Left forelimb (tissue), 1 donor: ENCODE measurements around the gene PRKN.

Experiments
- DNase-seq: peaks from one replicate; pipeline ENCODE4 v3.0.0-alpha.2; 2018; ENCODE audit warnings: low spot score

PRKN gene

GRCh38 chr6:162118706-162119105 is 608.9 kb downstream of the PRKN start:
- DNase-seq = no peak

DNA sequence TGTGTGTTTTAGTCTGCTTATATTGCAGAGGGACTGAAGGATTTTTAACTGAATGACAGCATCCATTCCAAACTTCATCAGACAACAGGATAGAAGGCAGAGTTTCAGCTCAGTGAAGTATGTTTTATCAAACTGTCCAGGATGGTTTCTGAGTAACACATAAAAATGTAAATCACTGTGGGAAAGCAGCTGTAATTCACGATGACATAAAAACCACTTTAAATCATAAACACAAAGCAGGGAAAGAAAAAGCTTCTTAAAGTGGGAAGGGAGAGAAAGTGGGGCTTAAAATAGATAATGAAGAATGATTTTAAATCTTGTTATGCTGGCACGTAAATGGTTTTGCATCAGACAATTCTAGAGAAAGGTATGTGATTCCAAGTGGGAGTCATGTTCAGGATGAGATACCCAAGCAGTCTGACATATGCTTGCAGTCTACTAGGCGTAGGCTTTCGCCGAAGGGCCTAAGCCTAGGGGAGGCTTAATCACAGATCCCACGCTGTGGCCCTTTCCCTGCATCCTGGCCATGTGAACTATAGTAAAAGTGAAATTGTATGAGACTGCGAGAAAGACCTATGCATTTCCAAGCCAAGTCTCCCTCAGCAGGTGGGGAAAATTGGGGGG is 610.6 kb downstream of the PRKN start:
- DNase-seq = no peak

- DNase-seq = no peak
Observed at GRCh38 chr6:162109480-162110050, 618.0 kb downstream of the PRKN start.

DNA sequence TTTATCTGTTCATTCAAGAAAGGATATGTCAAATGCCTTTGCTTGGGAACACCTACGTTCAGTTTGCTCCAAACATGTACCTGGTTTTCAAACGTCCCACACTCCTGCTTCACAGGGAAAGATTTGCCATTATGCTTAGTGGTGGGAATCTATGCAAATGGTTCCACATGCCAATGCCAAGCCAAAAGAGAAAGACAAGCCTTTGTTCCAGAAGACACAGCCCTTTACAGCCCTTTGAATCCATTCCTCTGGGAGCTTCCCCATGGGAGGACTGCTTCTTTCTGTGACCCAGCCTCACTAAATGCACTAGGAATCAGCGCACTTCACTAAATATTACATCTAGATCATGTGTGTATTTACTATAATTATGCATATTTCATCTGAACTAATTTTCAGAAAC is 619.5 kb downstream of the PRKN start:
- no peak for DNase-seq

GRCh38 chr6:162100096-162100495 is 627.5 kb downstream of the PRKN start:
- no peak for DNase-seq

- DNase-seq = no peak
Observed at GRCh38 chr6:162099685-162100084, 627.9 kb downstream of the PRKN start.

DNA sequence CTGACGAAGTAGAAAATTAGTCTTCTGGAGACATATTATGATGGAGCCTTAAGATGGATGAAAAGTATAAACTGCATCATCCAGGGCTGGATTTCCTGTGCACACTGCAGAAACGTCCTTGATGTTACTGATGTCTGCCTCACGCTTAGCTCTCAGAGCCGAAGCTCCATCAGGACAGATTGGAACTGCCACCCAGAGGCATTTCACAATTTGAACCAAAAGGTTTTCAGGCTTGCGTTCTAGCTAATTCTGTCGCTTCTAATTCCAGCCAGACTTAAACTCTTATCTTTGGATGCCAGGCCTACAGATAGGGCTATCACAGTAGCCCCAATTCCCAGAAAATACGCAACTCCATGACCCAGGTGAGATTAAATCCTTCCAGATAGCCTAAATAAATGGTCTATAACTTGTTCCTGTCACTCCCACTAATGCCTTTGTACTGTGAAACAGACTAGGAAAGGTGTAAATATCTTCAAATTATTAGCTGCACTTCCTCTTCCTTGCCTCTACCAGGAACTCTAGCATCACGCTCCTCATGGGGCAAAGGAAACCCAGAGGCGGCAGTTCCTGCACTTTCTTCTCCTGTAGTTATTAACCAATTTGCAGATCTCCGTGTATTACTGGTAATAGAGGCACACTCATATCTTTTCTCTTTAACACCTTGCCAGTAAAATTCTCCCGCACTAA is 634.6 kb downstream of the PRKN start:
- DNase-seq = no peak

- no peak for DNase-seq
Observed at GRCh38 chr6:162090734-162091133, 636.8 kb downstream of the PRKN start.

DNA sequence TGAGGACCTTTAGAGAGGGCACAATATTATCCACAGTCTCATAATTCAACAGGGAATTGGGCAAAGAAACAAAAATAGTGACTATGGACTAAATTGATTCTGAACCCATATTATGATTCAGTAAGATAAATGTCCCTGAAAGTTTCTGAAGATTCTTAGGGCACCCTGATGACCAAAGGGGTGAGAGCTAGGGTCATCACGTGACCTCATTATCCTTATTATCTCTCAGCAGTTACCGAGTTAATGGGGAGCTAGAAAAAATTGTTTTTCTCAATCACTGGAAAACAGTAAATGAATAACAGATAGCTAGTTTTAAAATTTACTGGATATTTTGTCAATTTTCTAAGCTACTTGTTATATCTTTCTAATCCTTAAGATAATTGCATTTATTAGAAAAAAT is 639.5 kb downstream of the PRKN start:
- DNase-seq = no peak

- DNase-seq = no peak
Observed at GRCh38 chr6:162085561-162085960, 642.0 kb downstream of the PRKN start.

DNA sequence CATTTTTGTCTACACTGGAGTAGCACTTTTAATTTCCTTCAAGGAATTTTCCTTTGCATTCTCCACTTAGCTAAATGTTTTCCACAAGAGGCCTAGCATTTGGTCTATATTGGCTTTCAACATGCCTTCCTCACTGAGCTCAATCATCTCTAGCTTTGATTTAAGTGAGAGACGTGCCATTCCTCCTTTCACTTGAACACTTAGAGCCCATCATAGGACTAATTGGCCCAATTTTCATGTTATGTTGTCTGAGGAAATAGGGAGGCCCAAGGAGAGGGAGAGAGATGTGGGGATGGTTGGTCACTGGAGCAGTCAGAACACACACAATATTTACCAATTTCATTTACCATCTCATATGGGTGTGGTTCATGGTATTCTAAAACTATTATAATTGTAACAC is 645.0 kb downstream of the PRKN start:
- no peak for DNase-seq

DNA sequence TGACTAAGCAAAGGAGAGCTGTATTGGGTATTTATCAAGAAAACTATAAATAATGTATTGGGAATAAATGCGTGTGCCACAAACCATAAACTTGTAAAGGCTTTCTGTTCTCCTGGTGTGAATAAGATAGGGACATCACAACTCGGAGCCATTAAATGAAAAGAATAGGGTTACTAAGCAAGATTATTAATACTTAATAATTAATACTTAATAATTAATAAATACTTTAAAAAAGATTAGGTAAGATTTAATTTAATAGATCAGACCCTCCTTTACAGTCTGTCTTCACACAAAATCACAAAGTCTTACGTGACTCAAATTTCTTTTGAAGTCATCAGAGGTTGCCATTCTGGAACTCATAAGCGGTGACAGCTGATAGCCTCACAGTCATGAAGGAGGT is 648.9 kb downstream of the PRKN start:
- DNase-seq = no peak

- DNase-seq = no peak
Observed at GRCh38 chr6:162078126-162078525, 649.4 kb downstream of the PRKN start.

GRCh38 chr6:162076816-162077215 is 650.8 kb downstream of the PRKN start:
- DNase-seq = no peak

- no peak for DNase-seq
Observed at GRCh38 chr6:162074641-162075275, 652.8 kb downstream of the PRKN start.

- no peak for DNase-seq
Observed at GRCh38 chr6:162070639-162071038, 656.9 kb downstream of the PRKN start.

- no peak for DNase-seq
Observed at GRCh38 chr6:162069995-162070394, 657.6 kb downstream of the PRKN start.

- no peak for DNase-seq
Observed at GRCh38 chr6:162068340-162068739, 659.2 kb downstream of the PRKN start.

DNA sequence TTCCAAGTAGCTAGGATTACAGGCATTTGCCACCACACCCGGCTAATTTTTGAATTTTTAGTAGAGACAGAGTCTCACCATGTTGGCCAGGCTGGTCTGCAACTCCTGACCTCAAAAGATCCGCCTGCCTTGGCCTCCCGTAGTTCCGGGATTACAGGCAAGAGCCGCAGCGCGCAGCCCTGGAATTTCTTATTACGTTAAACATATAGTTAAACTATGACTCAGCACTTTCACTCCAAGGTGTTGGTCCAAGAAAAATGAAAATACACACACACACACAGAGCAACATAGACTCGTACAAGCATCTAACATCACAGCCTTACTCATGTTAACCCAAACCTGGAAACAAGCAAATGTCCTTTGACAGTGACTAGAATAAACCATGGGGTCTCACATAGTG is 663.9 kb downstream of the PRKN start:
- no peak for DNase-seq

DNA sequence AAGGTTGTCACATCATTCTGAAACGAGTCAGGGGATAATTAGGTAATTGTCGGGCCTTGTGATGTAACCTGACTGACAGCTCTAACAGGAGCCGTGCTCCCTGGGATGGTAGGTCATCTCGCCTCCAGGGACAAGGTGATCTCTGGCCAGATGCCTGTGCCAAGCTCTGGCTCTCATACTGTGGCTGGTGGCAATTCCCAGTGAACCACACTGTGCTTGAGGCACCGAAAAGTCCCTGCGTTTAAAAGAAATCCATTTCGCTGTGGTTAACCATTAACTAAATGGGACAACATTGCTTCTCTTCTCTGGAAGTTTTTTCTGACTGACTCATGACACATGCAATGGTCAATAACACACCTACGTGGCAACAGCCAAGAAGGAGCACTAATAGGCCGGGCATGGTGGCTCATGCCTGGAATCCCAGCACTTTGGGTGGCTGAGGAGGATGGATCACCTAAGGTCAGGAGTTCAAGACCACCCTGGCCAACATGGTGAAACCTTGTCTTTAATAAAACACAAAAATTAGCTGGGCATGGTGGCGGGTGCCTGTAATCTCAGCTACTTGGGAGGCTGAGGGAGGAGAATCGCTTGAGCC is 669.2 kb downstream of the PRKN start:
- no peak for DNase-seq

DNA sequence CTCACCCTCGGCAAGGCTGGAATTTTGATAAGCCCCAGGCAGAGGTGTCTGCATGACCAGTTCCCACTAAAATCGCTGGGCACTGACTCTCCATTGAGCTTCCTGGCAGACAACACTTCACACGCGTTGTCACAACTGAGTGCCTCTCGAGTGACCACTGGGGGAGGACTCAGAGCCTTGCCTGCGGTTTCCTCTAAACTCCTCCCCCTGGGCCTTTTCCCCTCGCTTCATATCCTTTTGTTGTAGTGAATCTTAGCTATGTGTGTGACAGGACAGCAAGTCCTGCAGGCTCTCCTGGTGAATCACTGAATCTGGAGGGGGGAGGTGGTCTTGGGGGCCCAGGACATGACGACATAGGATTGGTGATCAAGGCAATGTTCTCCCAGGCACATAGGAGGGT is 670.8 kb downstream of the PRKN start:
- DNase-seq = no peak

GRCh38 chr6:162056061-162056460 is 671.5 kb downstream of the PRKN start:
- no peak for DNase-seq

DNA sequence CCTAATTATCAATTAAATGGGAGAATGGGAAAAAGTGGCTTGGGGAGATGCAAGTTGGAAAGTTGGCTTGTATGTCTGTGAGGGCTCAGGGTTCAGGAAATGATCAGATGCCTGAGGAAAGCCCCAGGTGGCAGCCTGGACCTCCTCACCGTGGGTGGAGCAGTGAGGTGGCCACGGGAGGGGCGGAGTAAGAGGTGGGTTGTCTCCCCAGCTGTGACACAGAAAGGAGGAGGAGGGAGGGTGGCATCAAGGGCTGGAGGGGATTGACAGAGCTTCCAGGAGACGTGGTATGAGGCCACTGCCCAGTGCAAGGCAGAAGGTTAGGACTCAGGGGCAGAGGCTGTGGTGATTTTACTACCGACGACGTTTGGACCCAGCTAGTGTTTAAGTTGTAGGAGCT is 672.2 kb downstream of the PRKN start:
- DNase-seq = no peak
